HTERT RPE-1 (cell line): Measurements from ENCODE around the gene TMBIM4.
"Not testable (repeated sequence)": the region's sequence is repeated elsewhere in the genome, so short reads cannot be mapped to it uniquely, and the experiment has no call there.

Source experiments
- in situ Hi-C: fragments of 300-500 bp; cut with MboI; formaldehyde crosslinking; loops from 4 replicates; pipeline ENCODE4 v1.14.3; 2020; ENCODE audit warnings: low sequenced_read_pairs

TMBIM4 gene, protein sequence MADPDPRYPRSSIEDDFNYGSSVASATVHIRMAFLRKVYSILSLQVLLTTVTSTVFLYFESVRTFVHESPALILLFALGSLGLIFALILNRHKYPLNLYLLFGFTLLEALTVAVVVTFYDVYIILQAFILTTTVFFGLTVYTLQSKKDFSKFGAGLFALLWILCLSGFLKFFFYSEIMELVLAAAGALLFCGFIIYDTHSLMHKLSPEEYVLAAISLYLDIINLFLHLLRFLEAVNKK

DNA sequence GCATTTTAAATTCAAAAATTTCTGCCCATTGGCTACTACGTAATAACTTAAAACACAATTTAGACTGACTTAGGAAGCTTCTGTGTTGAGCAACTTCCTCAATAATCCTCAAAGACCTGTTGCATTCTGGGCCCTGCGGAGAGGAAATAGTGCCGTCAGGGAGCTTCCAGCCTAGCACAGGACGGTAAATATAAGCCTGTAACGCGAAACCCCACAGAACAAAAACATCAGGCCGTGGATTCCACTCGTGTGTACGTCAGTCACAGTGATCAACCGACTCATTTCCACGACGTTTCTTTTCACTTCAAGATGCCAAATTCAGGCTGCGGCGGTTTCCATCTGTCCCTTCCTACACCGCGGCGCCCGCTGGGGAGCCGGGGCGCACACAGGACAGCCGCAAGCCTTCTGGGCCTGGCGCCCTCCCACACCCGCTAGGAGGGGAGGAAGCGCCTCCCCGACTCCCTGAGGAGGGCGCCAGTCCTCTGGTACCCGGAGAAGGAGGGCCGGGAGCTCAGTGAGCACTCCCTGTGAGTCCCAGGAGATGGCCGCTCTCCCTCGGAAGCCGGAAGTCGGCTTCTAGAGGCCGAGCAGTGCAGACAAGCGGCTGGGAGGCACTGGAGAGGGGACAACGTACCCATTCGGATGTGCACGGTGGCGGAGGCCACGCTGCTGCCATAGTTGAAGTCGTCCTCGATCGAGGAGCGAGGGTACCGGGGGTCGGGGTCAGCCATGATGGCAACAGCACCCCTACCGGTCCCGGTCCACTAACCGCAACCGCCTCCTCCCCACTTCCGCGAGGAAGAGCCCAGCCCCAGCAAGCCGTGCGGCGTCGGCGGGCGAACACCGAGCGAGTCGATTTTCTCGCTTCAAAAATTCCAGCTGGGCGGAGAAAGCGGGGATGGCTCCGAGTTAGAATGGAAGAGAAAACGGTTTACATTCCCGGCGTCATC lies at the start of gene TMBIM4:
Gene TMBIM4, minus strand, starts transcription at position 776 of the 950 bp plus-strand sequence. Its CDS starts 45 bp downstream, at position 731.
- in situ Hi-C loops = no loop called here

DNA sequence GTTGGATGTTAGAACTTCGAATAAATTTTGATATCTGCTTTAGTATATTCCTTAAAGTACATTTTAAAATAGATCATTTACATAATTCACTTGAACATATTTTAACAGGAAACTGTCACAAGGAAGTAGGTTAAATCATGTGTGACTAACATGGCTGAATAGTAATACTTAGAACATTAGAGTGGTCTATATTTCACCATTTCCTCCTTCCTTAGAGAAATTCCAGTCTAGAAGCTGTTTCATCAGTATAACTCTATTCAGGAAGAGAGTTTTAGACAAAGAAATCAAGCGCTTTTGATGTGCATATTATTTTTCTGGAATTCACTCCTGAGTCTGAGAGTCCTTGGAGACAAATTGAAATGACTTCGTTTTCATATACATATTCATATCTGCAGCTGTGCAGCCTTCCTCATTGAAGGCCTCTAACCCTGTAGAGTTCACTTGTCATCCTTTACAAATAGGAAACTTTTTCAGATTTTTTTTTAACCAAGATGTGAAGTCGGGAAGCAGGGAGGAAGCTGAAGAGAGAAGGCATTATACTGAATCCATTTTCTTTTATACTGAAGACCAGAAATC lies 47.6 kb upstream of the TMBIM4 start:
- in situ Hi-C loops = no loop called here

DNA sequence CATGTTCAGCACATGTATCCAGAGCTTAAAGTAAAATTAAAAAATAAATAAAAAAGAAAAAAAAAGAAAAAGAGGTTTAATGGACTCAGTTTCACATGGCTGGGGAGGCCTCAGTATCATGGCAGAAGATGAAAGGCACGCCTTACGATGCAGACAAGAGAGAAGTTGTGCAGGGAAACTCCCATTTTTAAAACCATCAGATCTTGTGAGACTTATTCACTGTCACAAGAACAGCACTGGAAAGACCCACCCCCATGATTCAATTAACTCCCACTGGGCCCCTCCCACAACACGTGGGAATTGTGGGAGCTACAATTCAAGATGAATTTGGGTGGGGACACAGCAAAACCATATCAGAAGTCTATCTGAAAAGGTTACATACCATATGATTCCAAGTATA lies 43.2 kb upstream of the TMBIM4 start:
- in situ Hi-C loops = not testable (repeated sequence)

DNA sequence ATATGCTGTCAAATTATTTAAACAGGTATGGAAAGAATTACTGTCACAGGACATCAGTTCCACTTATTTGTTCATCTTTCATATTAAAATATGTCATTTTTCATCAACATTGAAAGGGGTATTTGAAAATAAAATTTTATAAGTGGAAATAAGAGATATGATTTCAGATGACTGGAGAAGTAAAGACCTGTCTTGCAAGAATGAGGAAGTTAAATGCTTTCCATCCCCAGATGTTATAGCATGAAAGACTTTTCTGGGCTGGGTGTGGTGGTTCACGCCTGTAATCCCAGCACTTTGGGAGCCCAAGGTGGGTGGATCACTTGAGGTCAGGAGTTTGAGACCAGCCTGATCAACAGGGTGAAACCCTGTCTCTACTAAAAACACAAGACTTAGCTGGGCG lies 41.8 kb upstream of the TMBIM4 start:
- in situ Hi-C loops = not testable (repeated sequence)

DNA sequence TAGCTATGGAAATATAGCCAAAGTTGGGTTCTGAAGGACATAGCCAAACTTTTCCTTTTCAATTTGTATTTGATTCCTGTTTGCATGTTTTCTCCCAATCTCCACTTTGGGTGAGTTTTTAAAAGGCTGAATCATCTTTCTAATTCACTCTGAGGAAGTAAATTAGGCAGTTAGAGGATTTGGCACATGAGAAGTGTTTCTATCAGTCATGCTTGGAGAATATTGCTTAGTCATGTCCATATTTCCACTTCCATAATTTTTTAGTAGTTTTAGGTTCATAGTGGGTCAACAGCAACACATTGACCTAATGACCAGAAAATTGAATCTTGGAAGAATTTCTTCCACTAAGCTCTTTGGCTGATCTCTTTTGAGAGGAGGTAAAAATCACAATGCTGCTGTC lies 41.0 kb upstream of the TMBIM4 start:
- in situ Hi-C loops = no loop called here

DNA sequence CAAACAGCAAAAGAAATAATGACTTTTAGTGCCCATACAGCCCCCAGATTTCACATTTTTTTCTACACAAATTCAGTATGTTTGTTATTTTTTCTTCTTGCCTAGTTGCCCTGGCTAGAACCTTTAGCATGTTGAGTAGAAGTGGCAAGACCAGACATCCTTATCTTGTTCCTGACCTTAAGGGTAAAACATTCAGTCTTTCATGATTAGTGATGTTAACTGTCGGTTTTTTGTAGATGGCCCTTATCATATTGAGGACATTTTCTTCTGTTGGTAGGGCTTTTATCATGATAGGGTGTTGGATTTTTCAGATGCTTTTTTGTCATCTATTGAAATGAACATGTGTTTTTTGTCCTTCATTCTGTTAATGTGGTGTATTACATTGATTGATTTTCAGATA lies 36.3 kb upstream of the TMBIM4 start:
- in situ Hi-C loops = no loop called here

DNA sequence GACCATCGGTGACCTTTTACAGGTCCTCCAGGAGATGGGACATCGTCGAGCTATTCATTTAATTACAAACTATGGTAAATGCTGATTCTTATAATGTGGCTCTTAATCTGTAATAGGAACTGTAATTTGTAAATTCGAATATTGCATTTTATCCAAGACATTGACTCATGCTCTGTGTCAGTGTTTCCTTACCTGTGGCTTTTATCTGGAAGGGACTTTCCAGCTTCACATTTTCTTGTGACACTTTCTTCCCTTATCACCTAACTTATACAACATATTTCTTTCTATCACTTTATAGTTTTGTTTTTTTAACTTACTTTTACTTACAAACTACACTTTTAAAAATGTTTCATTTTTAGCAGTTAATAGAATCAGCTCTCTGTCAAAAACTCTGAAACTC lies 34.0 kb upstream of the TMBIM4 start:
- in situ Hi-C loops = no loop called here

DNA sequence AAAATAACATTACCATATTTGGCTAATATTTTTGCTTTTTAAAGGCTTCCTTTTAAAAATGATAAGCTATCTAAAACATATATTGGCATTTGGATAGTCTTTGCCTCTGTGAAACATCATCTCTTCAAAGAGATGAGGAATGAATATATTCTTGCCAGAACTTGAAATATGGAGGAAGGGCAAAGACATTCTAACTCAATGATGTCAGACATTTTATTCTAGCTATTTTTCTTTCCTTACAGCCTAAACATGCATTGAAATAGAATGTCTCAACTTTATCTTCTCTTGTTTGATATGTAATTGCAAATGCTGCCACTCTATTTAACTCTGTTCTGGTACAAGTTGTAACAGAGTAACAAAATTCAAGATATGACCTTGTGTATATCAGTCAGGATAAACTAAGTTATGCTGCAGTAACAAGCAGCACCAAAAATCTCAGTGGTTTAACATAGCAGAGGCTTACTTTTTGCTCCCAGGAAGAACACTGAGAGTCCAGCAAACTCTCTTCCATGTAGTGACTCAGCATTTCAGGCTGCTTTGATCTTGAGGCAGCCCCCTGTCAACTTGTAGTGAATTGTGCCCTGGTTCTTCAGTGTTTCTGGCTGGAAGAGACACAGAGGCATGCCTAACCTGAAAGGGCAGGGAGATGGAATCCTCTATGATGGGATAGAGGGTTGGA lies 30.2 kb upstream of the TMBIM4 start:
- in situ Hi-C loops = no loop called here

DNA sequence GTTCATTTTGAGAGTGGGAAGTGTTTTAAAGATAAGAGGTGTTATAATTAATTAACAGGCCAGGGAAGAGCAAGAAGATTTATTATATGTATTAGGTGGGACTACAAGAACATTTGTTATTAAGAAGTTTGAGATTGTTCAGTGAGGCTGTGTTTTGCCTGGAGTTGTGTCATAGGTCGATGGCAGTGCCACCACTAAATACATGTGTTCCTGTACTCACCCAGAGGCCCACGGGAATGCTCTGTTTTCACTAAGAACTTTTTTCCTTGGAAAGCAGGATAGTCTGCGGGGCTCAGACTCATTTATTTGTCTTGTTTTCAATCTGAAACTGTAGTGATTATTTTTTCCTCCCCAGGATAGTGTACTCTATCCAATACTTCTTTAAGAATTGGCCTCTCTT lies 29.3 kb upstream of the TMBIM4 start:
- in situ Hi-C loops = no loop called here

DNA sequence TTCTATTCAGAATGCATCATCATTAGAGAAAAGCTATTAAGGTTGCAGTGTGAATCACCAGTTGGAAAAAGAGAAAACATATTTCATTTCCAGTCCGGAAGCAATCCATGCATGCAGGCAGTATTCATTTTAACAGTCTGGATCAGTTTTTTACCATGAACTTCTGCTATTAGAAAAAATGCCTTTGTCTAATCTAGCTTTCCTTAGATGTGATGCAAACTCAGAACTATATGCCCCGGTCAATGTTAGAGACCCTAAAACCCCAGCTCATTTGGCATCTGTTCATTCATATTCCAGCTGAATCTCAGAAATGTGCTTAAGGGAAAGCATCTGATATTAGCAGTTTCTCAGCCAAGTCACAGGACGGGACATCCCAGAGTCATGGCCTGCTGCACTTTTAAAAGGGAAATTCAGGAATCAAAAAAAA lies 27.7 kb upstream of the TMBIM4 start:
- in situ Hi-C loops = no loop called here

DNA sequence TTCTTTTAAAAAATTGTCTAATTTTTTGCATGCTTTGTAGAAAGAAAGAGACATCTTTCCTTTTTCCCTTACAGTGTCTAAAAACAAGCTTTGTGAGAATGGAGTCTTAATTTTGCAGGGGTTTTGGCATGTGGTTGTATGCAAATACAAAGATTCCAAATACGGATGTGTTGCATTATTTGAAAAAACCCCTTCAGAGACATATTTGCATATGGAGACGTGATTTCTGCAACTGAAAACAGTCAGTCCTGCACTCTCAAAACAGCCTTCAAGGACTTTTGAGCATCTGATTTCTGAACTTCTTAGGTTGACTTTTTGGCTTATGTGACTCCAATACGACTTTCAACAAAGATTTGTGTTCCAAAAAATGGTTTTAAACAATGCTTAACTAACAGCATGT lies 27.0 kb upstream of the TMBIM4 start:
- in situ Hi-C loops = no loop called here

DNA sequence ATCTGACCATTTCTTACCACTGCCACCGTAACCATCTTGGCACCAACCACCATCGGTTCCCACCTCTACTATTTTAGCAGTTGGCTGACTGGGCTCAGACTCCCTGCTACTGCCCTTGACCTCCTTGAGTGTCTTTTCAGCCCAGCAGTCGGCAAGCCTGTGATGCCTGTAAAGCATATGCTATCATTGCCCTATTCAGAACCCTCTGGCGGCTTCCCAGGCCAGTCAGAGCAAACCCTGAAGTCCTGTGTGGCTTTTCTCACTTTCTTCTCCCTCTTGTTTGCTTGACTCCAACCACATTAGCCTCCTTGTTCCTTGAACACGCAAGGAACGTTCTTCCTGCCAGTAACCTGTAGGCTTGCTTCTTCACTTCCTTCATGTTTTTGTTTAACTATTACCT lies 25.4 kb upstream of the TMBIM4 start:
- in situ Hi-C loops = no loop called here

DNA sequence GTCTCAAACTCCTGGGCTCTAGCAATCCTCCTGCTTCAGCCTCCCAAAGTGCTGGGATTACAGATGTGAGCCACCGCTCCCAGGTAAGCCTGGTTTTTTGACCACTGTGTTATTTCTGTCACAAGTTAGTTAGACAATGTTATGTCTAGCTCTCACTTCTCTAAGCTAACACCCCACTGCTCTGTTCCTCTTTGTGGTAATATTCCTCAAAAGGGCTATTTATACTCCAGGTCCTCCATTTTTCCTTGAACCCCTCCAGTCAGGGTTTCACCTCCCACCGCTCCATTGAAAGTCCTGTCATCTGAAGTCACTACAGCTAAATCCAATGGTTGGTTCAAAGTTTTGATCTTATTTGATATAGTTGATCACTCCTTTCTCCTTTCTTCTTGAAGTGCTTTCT lies 24.3 kb upstream of the TMBIM4 start:
- in situ Hi-C loops = no loop called here

DNA sequence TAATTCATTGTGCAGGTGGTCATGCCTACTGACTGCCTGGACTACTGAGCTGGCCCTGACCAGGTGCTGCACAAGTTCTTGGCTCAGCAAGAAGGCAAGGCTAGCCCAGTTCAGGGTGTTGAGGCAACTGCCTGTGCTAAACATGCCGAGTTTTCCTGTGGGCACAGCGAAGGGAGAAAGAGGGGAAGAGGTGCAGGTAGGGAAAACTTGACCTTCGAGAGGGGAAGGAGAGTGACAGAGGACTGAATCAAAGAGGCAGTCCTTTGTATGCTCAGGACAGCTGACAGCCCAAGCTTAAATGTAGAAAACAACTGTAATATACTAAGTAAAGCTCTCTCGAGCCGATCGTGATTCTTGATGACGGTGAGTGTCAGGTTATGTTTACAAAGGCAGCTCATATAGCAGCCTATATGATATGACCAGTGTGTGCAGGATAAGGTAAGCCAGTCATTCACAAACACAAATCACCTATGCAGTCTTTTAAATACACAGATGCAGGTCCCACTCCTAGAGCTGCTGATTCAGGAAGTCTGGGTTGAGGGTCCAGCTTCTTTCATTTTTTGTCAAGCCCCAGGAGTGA lies 21.8 kb upstream of the TMBIM4 start:
- in situ Hi-C loops = no loop called here

DNA sequence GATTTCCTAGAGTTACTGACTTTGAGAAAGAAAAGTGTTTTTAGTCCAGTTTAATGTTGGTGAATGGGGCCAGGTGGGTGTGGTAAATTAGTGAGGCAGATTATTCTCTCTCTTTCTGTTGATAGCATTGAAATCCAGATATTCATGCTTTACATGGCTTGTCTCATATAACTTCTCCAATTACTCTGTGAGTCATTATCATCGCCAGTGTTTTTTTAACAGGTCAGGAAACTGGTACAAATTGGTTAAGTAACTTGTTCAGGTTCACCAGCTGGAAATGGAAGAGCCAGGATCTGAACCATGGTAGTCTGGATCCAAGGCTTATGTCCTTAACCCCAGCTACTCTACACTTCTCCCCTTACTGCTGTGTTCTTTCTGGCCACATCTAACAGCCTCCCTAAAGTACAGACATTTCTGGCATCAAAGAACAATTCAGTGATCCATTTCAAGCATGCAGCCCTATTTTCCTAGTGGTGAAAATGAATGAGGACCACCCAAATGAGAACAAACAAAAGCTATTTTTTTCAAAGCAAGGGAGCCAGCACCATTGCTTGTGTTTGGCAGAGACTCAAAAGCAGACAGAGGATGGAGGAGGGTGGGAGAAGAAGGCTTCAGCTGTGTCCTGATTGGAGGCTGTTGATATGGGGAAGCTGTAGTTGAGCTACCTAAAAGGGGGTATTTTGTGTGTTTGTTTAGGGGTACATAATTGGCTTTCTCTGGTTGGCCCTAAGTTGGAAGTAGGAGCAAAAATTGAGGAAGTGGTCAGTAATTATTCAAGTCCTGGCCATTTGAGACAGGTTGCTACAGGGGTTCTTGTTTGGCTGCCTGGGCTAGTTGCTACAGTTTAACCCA lies 20.9 kb upstream of the TMBIM4 start:
- in situ Hi-C loops = no loop called here

DNA sequence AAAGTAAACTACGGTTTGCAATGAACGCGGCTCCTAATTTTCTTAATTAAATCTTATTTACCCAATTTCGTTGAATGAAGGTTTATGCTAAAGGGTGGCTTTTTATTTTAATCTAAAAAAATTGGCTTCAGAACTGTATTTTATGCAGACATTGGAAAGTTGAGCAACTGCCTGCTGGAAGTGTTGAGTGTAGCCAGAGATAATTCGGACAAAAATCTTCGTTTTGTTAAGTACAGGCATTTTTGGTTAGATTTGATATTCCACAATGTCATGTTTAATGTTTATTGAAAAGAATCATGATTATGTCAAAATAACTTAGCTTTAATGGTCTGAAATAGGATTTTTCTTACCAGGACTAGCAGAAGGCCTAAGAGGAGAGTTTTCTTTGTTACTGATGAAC lies 20.1 kb upstream of the TMBIM4 start:
- in situ Hi-C loops = no loop called here

DNA sequence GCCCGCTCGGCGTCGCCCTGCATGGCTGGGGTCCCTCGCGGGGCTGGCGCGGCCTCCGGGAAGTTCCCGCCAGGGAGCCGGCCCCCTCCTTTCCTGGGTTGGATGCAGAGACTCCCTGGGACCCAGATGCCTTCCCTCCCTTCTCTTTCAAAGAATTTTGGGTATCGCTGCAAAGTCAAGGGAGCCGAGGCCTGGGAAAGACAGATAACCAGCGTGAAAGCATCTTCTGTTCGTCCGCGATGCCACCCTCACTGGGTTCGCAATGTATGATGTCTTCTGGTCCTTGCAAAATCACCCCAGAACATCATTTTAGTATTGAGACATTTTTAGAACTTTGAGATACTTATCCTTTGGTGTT lies 19.7 kb upstream of the TMBIM4 start:
- in situ Hi-C loops = no loop called here

DNA sequence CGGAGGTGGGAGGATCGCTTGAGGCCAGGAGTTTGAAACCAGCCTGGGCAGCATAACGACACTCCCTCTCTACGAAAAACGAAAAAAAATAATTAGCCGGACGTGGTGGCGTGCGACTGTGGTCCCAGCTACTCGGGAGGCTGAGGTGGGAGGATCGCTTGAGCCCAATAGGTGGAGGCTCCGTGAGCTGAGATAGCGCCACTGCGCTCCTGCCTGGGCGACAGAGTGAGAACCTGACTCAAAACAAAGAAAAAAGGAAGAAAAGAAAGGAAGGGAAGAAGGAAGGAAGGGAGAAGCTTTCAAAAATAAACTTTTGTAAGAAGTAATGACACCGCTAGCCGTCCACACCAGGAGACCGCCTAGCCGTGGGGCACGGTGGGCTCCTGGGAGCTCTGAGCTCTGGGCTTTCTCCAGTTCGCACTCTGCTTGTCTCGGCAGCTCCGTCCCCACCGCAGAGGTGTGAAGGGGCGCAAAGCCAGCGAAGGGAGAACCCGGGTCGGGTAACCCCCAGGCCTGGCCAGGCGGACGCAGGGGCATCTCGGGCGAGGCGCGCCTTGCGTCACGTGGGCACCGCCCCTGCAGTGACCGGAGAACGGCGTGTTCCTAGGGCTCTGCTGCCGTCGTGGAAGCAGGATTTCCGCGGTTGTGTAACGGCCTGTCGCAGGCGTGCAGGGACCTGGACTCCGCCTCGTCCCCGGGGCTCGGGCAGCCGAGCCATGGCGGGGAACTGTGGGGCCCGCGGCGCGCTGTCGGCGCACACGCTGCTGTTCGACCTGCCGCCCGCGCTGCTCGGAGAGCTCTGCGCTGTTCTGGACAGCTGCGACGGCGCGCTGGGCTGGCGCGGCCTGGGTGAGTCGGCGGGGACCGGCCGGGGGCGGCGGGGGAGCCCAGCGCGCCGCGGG lies 19.0 kb upstream of the TMBIM4 start, which contains the start of gene IRAK3:
Gene IRAK3, plus strand, starts transcription at position 631 of the 902 bp plus-strand sequence. Its CDS starts 86 bp downstream, at position 717.
- in situ Hi-C loops = no loop called here

DNA sequence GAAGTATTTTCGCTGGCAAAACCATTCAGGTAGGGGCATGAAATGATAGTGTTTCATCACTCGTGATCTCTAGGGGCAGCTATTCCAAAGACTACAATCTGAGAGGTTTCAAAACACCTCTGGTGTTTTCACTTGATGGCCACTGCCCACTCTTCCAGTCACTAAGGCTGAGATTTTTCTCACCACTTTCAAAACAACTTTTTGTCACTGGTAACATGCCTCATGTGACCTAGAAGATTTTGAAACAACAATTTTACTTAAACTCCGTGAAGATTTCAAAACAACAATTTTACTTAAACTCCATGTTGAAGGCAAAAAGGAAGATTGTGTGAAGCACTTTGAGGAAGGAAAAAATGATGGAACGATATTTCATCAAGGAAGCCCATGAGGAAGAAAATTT lies 18.0 kb upstream of the TMBIM4 start:
- in situ Hi-C loops = no loop called here
